Activated CD4-positive, CD25-positive, alpha-beta regulatory T cell treated with anti-CD3 and anti-CD28 coated beads, Interleukin-2, amount 50 U/mL, for 16 hours (primary cell): ENCODE results near the gene KLHL29.

Source experiments
- DNase-seq: peaks from one replicate; pipeline ENCODE4 v3.0.0-alpha.2; 2020; ENCODE audit warnings: low read depth, low spot score

Gene KLHL29

GRCh38 chr2:23531280-23531679, 146.3 kb downstream of the KLHL29 start:
- no peak for DNase-seq

- no peak for DNase-seq
Measured at GRCh38 chr2:23531881-23532280, 146.9 kb downstream of the KLHL29 start.

DNA sequence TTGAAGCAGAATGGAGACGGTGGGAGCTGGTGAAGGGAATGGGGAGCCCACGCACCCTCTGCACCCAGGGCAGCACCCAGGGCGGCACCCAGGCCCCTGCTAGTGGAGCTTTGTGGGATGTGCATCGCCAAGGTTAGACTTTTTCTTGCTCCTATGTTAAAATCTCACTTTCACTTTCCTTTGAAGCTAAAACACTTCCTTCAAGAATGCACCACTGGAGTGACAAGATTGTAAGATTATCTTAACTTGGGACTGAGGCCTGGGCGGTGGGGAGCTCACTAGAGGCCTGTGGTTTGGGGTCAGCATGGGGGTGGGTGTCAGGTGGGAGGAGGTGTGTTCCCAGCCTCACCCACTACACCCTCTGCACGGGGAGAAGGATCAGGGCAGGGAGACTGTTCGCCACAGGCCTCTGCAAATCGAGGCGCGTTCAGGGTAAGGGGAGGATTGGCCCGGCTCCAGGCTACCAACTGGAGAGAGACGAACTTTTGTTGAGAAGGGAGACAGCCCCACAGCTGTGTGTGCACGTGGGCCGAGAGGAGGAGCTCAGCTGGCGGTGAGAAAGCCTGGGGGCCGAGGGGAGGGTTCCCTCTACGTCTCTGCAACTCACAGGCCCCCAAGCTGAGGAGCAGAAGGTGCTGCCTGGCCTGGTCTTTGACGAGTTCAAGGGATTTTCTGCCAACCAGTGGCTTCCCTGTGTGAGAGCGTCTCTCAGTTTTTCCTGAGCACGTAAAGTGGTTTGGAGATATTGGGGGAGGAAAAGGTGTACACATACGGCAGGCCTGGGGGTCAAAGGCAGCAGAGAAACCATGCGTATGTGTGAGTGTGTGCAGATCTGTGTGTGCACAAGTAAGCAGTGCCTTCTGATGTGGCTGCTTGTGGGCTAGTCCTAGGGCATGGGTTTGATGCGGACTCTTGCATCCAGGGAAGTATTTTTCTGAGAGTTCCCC, 147.7 kb downstream of the KLHL29 start:
- no peak for DNase-seq

DNA sequence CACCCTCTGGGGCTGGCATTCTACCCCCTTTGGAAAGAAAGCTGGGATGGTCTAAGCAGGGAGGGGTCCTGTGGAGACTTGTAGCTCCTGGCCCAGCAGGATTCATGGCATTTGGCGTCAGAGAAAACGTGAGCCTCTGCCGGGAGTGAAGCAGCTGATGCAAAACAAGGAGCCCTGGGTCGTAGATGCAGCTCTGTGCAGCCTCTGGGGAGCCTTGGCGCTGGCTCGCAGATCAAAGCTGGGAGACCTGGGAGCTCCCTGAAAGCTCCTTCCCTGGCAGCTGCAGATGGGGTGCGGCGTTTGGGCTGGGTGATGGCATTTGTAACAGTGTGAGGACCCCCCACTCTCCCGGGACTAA, 148.3 kb downstream of the KLHL29 start:
- DNase-seq, result no peak

DNA sequence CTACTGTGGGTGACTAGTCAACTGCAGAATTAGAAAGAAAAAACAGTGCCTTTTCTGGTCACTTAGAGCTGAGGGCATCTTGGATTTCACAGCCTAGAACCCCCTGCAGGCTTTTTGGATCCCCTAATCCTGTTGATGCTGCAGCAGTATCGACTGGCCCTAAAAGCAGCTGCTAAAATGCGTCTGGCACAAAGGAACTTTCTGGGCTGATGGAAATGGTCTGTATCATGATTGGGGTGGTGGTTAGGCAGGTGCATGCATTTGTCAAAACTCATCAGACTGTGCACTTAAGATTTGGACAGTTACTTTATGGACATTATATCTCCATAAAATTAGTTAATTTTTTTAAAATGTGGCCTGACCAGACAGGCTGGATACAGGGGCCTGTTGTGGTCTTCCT, 149.8 kb downstream of the KLHL29 start:
- DNase-seq, result no peak

- no peak for DNase-seq
Measured at GRCh38 chr2:23536326-23536725, 151.3 kb downstream of the KLHL29 start.

GRCh38 chr2:23537991-23538390, 153.0 kb downstream of the KLHL29 start:
- no peak for DNase-seq

DNA sequence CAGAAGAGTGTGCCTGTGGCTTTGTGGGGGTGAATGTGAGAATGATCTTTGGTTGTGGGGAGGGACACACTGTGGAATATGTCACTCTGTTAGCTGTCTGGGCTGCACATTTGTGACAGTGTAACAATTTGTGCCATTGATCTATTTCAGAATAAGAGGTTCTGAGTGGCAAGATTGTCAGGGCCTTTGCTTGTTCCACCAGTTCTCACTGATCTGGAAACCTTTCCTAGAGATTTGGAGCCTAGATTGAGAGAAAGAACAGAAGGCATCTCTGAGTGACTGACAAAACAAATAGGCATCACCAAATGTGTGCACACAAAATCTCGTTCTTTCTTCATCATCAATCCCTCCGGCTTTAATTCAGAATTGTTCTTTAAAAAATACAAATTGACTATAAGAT, 153.6 kb downstream of the KLHL29 start:
- no peak for DNase-seq

GRCh38 chr2:23540804-23541360, 155.9 kb downstream of the KLHL29 start:
- no peak for DNase-seq

DNA sequence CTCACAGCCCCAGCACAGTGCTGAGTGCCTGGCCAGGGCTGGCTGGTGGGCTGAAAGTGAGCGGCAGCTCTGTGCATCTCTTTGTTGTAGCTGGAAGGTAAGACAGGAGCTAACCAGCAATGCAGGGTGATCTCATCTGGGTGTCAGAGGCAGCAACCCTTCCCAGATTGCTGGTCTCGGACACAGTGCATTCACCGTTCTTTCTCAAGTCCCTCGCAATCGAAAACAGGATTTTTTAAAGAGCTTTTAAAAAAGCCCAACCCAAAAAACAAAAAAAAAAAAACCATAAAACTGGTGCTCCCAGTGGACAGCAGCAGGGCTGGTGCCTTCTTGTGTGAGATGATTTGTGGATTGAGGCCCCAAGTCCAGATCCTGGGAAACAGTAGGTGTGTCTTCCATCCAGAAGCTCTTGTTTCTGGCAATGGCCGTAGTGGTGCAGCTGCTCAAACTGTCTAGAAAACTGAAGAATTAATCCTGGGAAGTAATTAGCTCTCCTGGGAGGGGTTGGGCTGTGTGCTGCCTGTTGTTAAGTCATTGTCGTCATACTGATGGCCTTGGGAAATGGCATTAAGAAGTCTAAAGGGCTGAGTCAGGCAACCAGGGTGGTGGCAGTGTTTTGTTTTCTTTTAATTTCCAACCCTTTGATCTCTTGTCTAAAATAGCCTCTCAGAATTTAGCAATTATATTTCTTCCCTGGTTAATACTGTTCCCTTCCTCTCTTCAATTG, 156.7 kb downstream of the KLHL29 start:
- DNase-seq, result no peak

- DNase-seq, result no peak
Measured at GRCh38 chr2:23542230-23542789, 157.3 kb downstream of the KLHL29 start.

DNA sequence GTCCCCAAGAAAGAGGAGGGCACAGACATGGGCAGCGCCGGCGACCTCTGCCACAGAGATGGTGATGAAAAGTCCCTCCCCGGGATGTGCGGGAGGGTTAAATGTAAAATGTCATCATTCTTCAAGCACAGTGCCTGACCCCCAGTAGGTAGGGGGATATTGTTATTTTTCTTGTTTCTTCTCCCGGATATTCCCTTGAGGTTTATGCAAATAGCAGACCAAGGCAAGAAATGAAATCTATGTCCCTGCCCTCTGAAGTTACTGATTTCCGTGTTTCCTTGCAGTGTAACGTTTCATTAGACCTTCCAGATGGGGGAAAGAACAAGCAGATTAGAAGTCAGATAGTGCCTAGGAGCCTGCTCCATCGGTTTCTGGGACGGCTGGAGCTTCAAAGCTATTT, 158.3 kb downstream of the KLHL29 start:
- no peak for DNase-seq

GRCh38 chr2:23543728-23544127, 158.7 kb downstream of the KLHL29 start:
- no peak for DNase-seq

DNA sequence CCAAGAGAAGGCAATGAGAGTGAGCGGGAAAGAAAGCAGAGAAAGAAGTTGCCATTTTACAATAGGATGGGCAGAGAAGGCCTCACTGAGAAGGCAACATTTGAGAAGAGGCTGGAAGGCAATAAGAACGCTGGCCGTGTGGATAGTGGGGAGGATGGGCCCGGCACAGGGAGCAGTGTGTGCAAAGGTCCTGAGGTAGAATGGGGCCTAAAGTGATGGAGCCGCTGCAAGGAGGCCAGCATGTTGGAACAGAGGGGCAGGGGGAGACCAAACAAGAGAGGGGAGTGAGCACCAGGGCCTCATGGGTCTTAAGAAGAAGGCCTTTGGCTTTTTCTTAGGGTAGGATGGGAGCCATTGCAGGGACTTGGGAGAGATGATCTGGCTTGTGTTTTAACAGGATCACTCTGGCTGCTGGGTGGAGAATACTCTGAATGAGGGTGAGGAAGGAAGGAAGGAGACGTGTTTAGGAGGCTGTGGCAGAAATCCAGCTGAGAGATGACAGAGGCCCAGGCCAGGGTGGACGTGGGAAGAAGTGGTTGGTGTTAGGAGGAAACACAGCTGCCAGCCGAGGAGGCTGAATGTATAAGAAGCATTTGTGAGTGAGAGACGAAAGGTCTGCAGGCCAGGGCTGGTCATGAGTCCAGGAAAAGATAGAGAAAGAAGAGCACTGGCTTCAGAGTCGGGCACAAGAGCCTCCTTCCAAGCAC, 159.8 kb downstream of the KLHL29 start:
- DNase-seq, result no peak

DNA sequence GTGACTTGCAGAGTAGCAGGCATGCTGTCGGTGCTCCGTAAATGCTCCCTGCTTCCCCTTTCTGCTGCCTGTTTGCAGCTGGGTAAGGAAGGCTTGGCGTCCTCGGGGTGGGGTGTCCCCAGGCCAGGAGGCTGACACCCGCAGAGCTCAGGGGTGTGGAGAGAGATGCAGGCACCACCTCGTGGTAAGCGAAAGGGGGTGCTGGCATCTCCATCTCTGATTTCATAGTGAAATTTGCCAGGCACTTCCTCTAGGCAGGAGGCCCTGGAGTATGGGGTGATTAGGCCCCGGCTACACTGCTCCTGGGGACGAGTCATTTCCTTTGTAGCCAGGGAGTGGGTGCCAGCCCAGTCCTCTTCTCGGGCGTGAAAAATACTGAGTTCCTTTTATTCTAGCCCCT, 160.4 kb downstream of the KLHL29 start:
- DNase-seq, result no peak

- no peak for DNase-seq
Measured at GRCh38 chr2:23545811-23546210, 160.8 kb downstream of the KLHL29 start.

DNA sequence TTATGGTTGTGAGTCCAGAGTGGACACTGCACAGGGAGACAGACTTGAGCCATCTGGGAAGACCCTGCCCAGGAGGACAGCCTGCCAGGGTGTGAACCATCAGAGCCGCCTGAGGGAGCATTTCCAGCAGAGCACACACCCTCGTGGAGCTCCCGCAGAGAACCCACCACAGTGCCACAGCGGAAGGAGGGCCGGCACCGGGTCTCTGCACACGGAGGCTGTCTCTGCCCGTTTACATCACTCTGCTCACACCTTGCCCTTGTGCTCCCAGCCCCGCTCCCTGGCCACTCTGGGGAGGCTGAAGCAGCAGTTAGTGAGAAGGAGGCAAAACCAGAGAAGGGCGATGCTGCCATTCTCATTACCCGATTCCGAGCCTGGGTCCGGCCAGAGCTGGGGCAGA, 161.9 kb downstream of the KLHL29 start:
- DNase-seq, result no peak

DNA sequence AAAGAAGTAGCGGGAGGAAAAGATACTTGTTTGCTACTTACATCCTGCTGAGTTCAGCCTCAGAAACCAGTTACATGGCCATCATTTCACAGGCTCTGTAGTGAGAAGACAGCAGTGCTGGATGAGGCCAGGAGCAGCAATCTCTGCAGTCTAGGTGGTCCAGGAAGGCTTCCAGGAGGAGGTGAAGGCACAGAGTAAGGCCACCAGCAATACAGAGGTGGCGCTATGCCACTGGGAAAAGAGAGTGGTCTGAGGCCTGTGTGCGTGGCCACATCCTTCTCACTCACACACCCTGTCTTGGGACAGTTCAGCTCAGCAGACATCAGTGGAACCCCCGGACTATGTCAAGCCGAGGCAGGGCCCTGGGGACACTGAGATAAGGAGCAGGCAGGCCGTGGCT, 162.7 kb downstream of the KLHL29 start:
- DNase-seq, result no peak

DNA sequence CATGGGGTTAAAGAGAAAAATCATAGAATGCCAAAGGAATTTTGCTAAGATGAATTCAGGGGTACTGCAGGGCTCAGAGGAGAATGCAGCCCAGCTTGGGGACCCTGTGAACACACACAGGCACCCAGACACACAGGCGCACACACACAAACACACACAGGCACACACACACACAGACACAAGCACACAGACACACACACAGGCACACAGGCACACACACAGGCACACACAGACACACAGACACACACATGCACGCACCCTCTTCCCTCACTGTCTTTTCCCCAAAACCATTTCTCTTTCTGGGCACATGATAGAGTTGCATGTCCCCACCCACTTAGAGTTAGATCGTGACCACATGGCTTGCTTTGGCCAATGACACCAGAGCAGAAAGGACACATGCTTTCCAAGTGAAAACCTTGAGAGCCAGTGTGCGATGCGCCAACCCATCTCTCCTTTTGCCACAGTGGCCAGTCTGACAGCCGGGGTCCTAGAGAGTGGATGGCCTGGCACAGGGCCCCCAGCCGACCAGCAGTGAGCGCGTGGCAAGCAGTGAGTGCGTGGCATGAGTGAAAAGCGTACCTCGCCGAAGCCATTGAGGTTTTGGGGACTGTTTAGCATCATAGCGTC, 163.3 kb downstream of the KLHL29 start:
- DNase-seq, result no peak

GRCh38 chr2:23549051-23549450, 164.1 kb downstream of the KLHL29 start:
- DNase-seq, result no peak

- no peak for DNase-seq
Measured at GRCh38 chr2:23549821-23550530, 165.0 kb downstream of the KLHL29 start.
